Heart left ventricle (tissue), 16 donors: Measurements from ENCODE around the gene DNMT1. TPM values are rescaled to one million over a fixed set of nuclear protein-coding genes. Genes with fewer than 3 reads are reported as not detected.

ENCODE experiments used
- ATAC-seq, 4 donors: fragments of 200-7000 bp; cut with Tn5 transposase; one replicate each; pipeline ENCODE4 v1.9.1; 2020 to 2022; ENCODE audit warnings: moderate library complexity in 4 of 4, mild to moderate bottlenecking in 3 of 4, moderate number of reproducible peaks in 1 of 4
- DNase-seq, 5 donors: peaks; one replicate each; pipeline ENCODE4 v3.0.0-alpha.2; 2020
- H3K27ac ChIP-seq, 12 donors: fragments of 200-600 bp; sonication (generic) in 4 of 12; one replicate each; pipeline versions ENCODE4 v1.5.0 to v1.8.0; 2016 to 2022; ENCODE audit warnings: mild to moderate bottlenecking in 2 of 12
- H3K27me3 ChIP-seq, 9 donors: fragments of 200-600 bp; sonication (generic) in 2 of 9; one replicate each; pipeline versions ENCODE4 v1.5.1 to v1.8.0; 2016 to 2022; ENCODE audit warnings: mild to moderate bottlenecking in 3 of 9
- H3K36me3 ChIP-seq, 9 donors: fragments of 200-600 bp; sonication (generic) in 2 of 9; one replicate each; pipeline versions ENCODE4 v1.5.0 to v1.8.0; 2018 to 2022; ENCODE audit warnings: mild to moderate bottlenecking in 2 of 9
- H3K4me1 ChIP-seq, 12 donors: fragments of 200-600 bp; sonication (generic) in 4 of 12; one replicate each; pipeline versions ENCODE4 v1.5.0 to v1.8.0; 2016 to 2022; ENCODE audit warnings: mild to moderate bottlenecking in 3 of 12
- H3K4me3 ChIP-seq, 12 donors: fragments of 200-600 bp; sonication (generic) in 4 of 12; one replicate each; pipeline versions ENCODE4 v1.5.0 to v1.8.0; 2017 to 2022; ENCODE audit warnings: mild to moderate bottlenecking in 9 of 12, moderate library complexity in 4 of 12
- H3K9me3 ChIP-seq, 12 donors: fragments of 200-600 bp; sonication (generic) in 4 of 12; one replicate each; pipeline versions ENCODE4 v1.5.0 to v1.8.0; 2016 to 2022; ENCODE audit warnings: mild to moderate bottlenecking in 1 of 12
- POLR2A ChIP-seq, 2 donors: fragments of 450-650 bp; IDR thresholded peaks; one replicate each; pipeline ENCODE4 v1.6.1; 2017; ENCODE audit warnings: antibody characterized with exemption in 2 of 2, mild to moderate bottlenecking in 2 of 2, moderate library complexity in 2 of 2
- WGBS, 4 donors: extraction: QIAGEN DNeasy Blood & Tissue Kit in 2 of 4; methylation state at CpG; one replicate each; pipeline versions ENCODE4 v1.1.5 to v1.1.7; 2013 to 2018; 5-methylcytosine and 5-hydroxymethylcytosine counted together
- intact Hi-C, 10 donors: fragments of 100-400 bp; cut with DNase I; formaldehyde crosslinking; loops; one replicate each; pipeline versions ENCODE4 v1.11.1 to v1.14.2; 2022
- polyA plus RNA-seq, 2 donors: library from polyadenylated mRNA; stranded (reverse); fragments of 200-250 nt; gene quantifications; one replicate each; pipeline ENCODE4 v1.2.3, GENCODE V29; 2013
- total RNA-seq, 9 donors: library from RNA; depleted of rRNA in 2 of 9; stranded (reverse); fragments of >200 nt in 2 of 9; fragmentation: NEBNext Ultra II Directional in 3 of 9; extraction: Animal tissue kit (Norgen Biotek cat#: 25700) in 3 of 9; gene quantifications; one replicate each; pipeline versions ENCODE4 v1.1.0 to v1.2.4, GENCODE V29; 2016 to 2023
- TF ChIP-seq, protein P1 (sequence below), 12 donors: fragments of 200-600 bp; sonication (generic) in 4 of 12; IDR thresholded peaks; one replicate each; pipeline versions ENCODE4 v1.5.0 to v1.8.0; 2018 to 2022; ENCODE audit warnings: antibody characterized with exemption in 12 of 12, mild to moderate bottlenecking in 5 of 12
- donor health status: ischemic (EF 13 %, LVEDD 7.1; RV severe dilation, severe dysfunction).
- donor health status: healthy with polysubstance abuse.
- donor health status: DM: no; HTN: yes; CAD: no.
- donor health status: DM: no; HTN: no; CAD: no.
- donor health status: ischemic (EF 25% LVEDD 6.9; RV normal size, moderate dysfunction).
- donor health status: ischemic (EF 25% LVEDD 5.7; RV mildly dilated, moderate dysfunction).
- donor health status: healthy.
- donor health status: DM: yes; HTN: yes; CAD: no.
- donor health status: ischemic (EF 35%, LVEDD 5.7; RV mildly dilated, moderate dysfunction).
- donor health status: nonischemic (EF 11% LVEDD 7.7; RV severe dilation, severe dysfunction).
- donor health status: DM: yes; HTN: yes; CAD: no.
- donor health status: PGD.
- donor health status: ischemic (EF 29% LVEDD 5.4; RV normal size, mild dysfunction).
- donor health status: nonischemic (EF 23%, LVEDD 6.1; RV moderate dilation, normal function).

DNMT1 gene
- total and polyA plus RNA-seq, 11 donors = 16.1 to 61.6 (median 25.0) TPM

DNA sequence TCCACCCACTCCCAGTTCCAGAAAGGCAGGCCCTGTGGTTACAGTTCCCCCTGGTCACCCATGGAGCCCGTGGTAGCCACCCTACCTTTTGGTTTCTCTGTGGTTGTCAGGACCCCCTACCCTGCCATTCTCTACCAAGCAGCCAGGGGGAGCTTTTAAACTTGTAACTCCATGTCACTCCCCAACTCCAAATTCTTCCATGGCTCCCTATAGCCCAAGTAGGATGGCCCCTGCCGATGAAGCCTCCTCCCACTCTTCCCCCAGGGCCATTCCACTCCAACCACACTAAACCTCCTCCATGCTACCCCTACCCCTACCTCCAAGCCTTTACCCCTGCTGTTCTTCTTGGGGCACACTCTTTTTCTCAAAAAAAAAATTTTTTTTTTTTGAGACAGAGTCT is 34.2 kb upstream of the DNMT1 start:
- intact Hi-C loops = loop anchor here in 4 of 10 donors (2.0 to 5.0 kb wide), 3 partner anchors 20 to 37 kb away; partner anchors contain the start of gene DNMT1 (in 1 of the 4)
- Histone ChIP-seq H3K36me3 (peaks cover 0 to 8% (median 3%) of the 10 kb centered on the region in 9 donors), H3K27ac (peak overlapping the region in 10 of 12 donors; percentile 12 to 99 (median 93)), H3K27me3 (peaks cover 0 to 11% (median 0%) of the 10 kb centered on the region in 9 donors), H3K4me3 (peak overlapping the region in 4 of 12 donors; percentile 68 to 90 (median 84)), H3K9me3 (no peaks in the 10 kb centered on the region), H3K4me1 (peaks cover 0 to 53% (median 35%) of the 10 kb centered on the region in 12 donors)
- ATAC-seq = no peak
- TF ChIP-seq POLR2A (IDR thresholded peaks at IDR 0.05) = no peak
- TF ChIP-seq, protein P1, sequence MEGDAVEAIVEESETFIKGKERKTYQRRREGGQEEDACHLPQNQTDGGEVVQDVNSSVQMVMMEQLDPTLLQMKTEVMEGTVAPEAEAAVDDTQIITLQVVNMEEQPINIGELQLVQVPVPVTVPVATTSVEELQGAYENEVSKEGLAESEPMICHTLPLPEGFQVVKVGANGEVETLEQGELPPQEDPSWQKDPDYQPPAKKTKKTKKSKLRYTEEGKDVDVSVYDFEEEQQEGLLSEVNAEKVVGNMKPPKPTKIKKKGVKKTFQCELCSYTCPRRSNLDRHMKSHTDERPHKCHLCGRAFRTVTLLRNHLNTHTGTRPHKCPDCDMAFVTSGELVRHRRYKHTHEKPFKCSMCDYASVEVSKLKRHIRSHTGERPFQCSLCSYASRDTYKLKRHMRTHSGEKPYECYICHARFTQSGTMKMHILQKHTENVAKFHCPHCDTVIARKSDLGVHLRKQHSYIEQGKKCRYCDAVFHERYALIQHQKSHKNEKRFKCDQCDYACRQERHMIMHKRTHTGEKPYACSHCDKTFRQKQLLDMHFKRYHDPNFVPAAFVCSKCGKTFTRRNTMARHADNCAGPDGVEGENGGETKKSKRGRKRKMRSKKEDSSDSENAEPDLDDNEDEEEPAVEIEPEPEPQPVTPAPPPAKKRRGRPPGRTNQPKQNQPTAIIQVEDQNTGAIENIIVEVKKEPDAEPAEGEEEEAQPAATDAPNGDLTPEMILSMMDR (IDR thresholded peaks at IDR 0.05) = peak; percentile 32 to 59 (median 50)
- 40 to 63% (median 44%) methylated on average over 2 of the region's 2 CpGs for WGBS, 4 donors
- no peak for DNase-seq

DNA sequence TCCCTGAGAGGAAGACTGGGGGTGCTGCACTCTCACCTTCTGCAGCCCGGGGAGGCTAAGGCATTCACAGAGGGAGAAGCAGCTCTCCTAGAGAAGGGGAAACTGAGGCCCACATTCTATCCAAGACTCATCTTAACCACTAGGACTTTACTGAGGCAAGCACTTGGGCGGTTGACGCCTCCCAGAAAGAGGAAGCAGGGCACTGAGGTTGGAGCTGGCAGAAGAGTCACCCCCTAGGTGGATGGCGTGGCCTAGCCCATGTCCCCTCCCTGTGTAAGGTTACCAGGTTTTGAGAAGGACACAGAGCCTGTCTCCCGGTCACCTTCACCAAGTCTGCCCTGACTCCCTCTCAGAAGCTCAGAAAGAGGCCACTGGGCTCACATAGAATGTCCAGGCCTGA is 33.6 kb upstream of the DNMT1 start:
- Histone ChIP-seq H3K27me3 (peaks cover 0 to 11% (median 0%) of the 10 kb centered on the region in 9 donors), H3K36me3 (peaks cover 0 to 12% (median 3%) of the 10 kb centered on the region in 9 donors), H3K4me3 (no peak overlapping the region), H3K9me3 (no peaks in the 10 kb centered on the region), H3K4me1 (peaks cover 0 to 53% (median 35%) of the 10 kb centered on the region in 12 donors), H3K27ac (peak overlapping the region in 10 of 12 donors; percentile 12 to 99 (median 90))
- no peak for ATAC-seq
- no peak for DNase-seq
- 78 to 90% (median 87%) methylated on average over 5 of the region's 5 CpGs for WGBS, 4 donors
- intact Hi-C loops = loop anchor here in 4 of 10 donors (2.0 to 5.0 kb wide), 3 partner anchors 20 to 36 kb away; partner anchors contain the start of gene DNMT1 (in 1 of the 4)
- no peak for TF ChIP-seq POLR2A (IDR thresholded peaks at IDR 0.05)
- TF ChIP-seq, protein P1 (IDR thresholded peaks at IDR 0.05) = no peak

DNA sequence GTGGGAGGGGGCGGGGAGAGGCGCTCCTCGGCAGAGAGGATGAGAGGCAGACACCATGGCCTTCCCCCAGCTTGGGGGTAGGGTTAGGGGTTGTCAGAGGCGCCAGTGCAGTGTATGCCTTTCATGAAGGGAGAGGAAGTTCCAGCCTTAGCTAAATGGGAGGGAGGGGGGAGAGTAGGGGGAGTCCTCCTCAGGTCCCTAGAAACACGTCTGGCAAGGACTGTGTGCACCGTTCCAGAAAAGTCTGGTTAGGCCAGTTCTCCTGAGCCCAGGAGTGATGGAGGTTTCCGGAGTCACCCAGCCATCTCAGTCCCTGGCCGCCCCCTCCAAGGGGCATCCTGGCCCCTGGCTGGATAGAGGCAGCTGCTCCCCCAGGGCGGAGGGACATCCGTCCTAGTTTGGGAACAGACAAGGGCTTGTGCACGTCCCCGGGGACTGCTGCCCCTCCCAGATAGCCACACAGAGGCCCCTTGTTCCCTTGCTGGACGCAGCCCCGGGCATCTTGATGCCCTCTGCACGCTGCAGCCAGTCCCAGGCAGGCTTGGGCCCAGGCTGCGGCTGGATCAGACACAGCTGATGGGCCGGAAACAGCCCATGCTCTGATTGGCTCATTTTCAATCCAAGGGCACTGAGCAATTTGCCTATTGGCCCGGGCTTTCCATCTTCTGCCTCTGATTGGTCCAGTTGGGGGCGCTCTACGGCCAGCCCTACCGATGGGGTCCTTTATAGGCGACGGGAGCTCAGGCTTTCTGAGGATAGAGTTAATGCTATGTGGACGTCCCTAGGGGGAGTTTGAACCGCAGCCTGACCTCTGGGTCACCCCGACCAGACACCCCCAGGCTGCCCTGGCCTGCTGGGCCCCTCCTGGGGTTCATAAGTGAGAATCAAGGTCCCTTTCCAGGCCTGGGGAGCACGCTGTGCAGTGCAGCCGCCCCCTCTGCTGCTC is 32.5 kb upstream of the DNMT1 start:
- Histone ChIP-seq H3K27me3 (peaks cover 0 to 11% (median 0%) of the 10 kb centered on the region in 9 donors), H3K9me3 (no peaks in the 10 kb centered on the region), H3K36me3 (peaks cover 0 to 19% (median 7%) of the 10 kb centered on the region in 9 donors), H3K4me1 (peaks cover 0 to 53% (median 35%) of the 10 kb centered on the region in 12 donors), H3K4me3 (peak overlapping the region in 6 of 12 donors; percentile 6 to 25 (median 14)), H3K27ac (peak overlapping the region; percentile 57 to 88 (median 77))
- peak; percentile 5 to 31 (median 16) for ATAC-seq
- peak in 4 of 5 donors; percentile 19 to 68 (median 56) for DNase-seq
- TF ChIP-seq POLR2A (IDR thresholded peaks at IDR 0.05) = no peak
- TF ChIP-seq, protein P1 (IDR thresholded peaks at IDR 0.05) = peak in 4 of 12 donors; percentile 6 to 35 (median 23)
- WGBS, 4 donors = 62 to 69% (median 63%) methylated on average over 20 to 28 of the region's 28 CpGs
- intact Hi-C loops = loop anchor here in 1 of 10 donors (5.0 kb wide), 1 partner anchor 35 kb away; the partner anchor contains the start of gene DNMT1
